ENCODE data around the gene UNC93B1. TPM values are rescaled to one million over a fixed set of nuclear protein-coding genes. Genes with fewer than 3 reads are reported as not detected.

Gene UNC93B1
- total RNA-seq, 6 donors from 2014 or later: 99.3 to 186 (median 124) TPM

- ATAC-seq (ENCODE audit: low FRiP score in 2 of 2) (no peak), DNase-seq (no peak)
- H3K27me3 ChIP-seq: no peaks in the 10 kb centered on the region
- no peak overlapping the region for H3K4me3 ChIP-seq
- WGBS, 2 donors: 67 to 89% methylated on average over 11 to 12 of the region's 12 CpGs
- peaks cover 14 to 40% (median 22%) of the 10 kb centered on the region in 4 donors for H3K4me1 ChIP-seq
- peak overlapping the region in 1 of 4 donors; percentile 92 for H3K27ac ChIP-seq
- H3K36me3 ChIP-seq: peaks cover 0 to 56% (median 31%) of the 10 kb centered on the region in 4 donors
- no peaks in the 10 kb centered on the region for H3K9me3 ChIP-seq
- no peak for TF ChIP-seq CTCF (IDR thresholded peaks at IDR 0.05)
These were observed 25.1 kb upstream of the UNC93B1 start for GRCh38 chr11:68028802-68029545.

DNA sequence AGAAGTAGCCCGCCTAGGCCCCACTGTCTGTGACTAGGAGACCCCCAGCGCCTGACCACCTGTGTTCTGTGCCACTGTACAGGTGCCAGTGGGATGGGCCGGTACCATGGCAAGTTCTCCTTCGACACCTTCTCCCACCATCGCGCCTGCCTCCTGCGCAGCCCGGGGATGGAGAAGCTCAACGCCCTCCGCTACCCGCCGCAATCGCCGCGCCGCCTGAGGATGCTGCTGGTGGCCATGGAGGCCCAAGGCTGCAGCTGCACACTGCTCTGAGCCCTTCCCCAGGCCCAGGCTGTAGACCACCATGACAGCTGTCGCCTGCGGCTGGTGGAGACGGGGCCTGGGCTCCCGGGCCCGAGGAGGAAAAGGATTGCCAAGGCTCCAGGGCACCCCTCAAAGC lies 23.8 kb upstream of the UNC93B1 start:
- peak in 1 of 2 donors; percentile 84 for DNase-seq
- H3K36me3 ChIP-seq: peaks cover 0 to 46% (median 31%) of the 10 kb centered on the region in 4 donors
- WGBS, 2 donors: 92 to 97% methylated on average over 15 to 21 of the region's 21 CpGs

DNA sequence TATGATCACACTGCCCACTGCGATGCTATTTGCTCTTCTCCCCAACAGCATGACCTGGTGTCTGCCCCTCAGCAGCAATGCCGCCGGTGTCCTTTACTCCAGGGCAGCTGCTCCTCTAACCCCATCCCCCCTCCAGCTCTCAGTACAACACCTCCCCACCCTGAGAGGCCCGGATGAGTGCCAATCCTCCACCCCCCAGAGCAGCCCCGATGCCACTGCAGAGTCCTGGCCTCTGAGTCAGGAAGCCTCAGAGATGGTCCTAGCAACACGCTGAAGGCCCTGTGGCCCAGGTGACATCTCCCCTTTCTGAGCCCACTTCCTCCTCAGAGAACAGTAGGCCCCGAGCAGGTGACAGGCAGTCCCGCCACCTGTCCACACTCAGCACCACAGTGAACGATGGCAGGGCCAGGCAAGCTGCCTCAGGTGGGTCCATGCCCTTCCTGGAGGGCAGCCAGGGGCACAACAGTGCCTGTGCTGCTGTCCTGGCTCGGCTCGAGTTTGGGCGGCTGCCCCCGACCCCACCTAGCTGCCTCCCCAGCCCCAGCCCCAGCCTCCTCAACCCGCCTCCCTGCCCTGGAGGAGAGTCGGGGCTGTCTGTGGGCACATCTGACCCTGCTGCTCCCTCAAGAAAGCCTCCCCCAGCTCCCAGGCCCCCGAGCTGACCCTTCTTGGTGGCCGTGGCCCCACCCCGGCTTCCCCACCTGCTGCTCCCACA lies 22.7 kb upstream of the UNC93B1 start:
- no peak for TF ChIP-seq POLR2AphosphoS5 (IDR thresholded peaks at IDR 0.05)
- TF ChIP-seq EP300 (IDR thresholded peaks at IDR 0.05): no peak
- no peak for TF ChIP-seq CTCF (IDR thresholded peaks at IDR 0.05)
- no peak for TF ChIP-seq POLR2A (IDR thresholded peaks at IDR 0.05)
- ATAC-seq (ENCODE audit: low FRiP score in 2 of 2) (no peak), DNase-seq (peak in 1 of 2 donors; percentile 52)
- H3K4me3 ChIP-seq: no peak overlapping the region
- H3K9me3 ChIP-seq: no peaks in the 10 kb centered on the region
- no peak overlapping the region for H3K27ac ChIP-seq
- peaks cover 0 to 54% (median 41%) of the 10 kb centered on the region in 4 donors for H3K36me3 ChIP-seq
- peaks cover 6 to 16% (median 13%) of the 10 kb centered on the region in 4 donors for H3K4me1 ChIP-seq
- 85 to 90% methylated on average over 5 to 17 of the region's 18 CpGs for WGBS, 2 donors
- no peaks in the 10 kb centered on the region for H3K27me3 ChIP-seq

More for the DNA sequence above, 23.8 kb upstream of the UNC93B1 start:
- H3K4me1 ChIP-seq: peaks cover 14 to 27% (median 21%) of the 10 kb centered on the region in 4 donors
- no peak overlapping the region for H3K27ac ChIP-seq
- no peaks in the 10 kb centered on the region for H3K27me3 ChIP-seq
- no peaks in the 10 kb centered on the region for H3K9me3 ChIP-seq
- ATAC-seq (ENCODE audit: low FRiP score in 2 of 2): no peak
- no peak overlapping the region for H3K4me3 ChIP-seq
- no peak for TF ChIP-seq CTCF (IDR thresholded peaks at IDR 0.05)
- TF ChIP-seq POLR2AphosphoS5 (IDR thresholded peaks at IDR 0.05): no peak
- no peak for TF ChIP-seq POLR2A (IDR thresholded peaks at IDR 0.05)
- no peak for TF ChIP-seq EP300 (IDR thresholded peaks at IDR 0.05)

DNA sequence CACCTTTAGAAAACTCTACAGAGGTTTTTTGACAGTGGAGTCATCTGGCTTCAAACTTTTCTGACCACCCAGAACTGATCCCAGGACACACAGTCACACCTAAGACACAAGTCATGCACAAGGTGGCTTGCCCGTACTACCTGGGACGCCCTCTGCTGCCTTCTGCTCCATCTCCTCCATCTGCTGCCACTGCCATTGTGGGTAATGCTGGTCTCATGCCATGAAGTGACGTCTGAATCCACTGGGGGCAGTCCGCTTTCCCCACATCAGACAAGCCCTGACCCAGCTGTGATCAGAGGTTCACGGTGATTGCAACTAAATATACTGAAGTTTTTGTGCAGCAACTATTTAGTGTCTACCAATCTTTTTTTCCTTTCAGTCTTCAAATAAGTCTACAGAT lies 21.1 kb upstream of the UNC93B1 start:
- 86 to 90% methylated on average over 5 of the region's 5 CpGs for WGBS, 2 donors
- no peaks in the 10 kb centered on the region for H3K27me3 ChIP-seq
- peaks cover 0 to 56% (median 41%) of the 10 kb centered on the region in 4 donors for H3K36me3 ChIP-seq
- no peak overlapping the region for H3K4me3 ChIP-seq
- TF ChIP-seq POLR2AphosphoS5 (IDR thresholded peaks at IDR 0.05) (no peak), CTCF (IDR thresholded peaks at IDR 0.05) (no peak), POLR2A (IDR thresholded peaks at IDR 0.05) (no peak), EP300 (IDR thresholded peaks at IDR 0.05) (no peak)
- ATAC-seq (ENCODE audit: low FRiP score in 2 of 2) (no peak), DNase-seq (no peak)
- no peaks in the 10 kb centered on the region for H3K9me3 ChIP-seq
- no peak overlapping the region for H3K27ac ChIP-seq
- peaks cover 5 to 17% (median 11%) of the 10 kb centered on the region in 4 donors for H3K4me1 ChIP-seq

Measured in upper lobe of left lung (tissue), 6 donors.